ENCODE results near the gene S1PR4. TPM values are rescaled to one million over a fixed set of nuclear protein-coding genes. Genes with fewer than 3 reads are reported as not detected.
A peak's percentile ranks its signal among the peaks of the same experiment; 100 is the strongest.

S1PR4 gene
- total and polyA plus RNA-seq, 9 of the 15 experiments (the other 6 are each of a cell fraction or from before 2014, with no cell fraction given), result 0.27 TPM; not detected in 8

- peak in 1 of 2 experiments; percentile 63 for TF ChIP-seq NCOA2 (IDR thresholded peaks at IDR 0.05; ENCODE audit: partially characterized antibody in 2 of 2)
- peak; percentile 79 for TF ChIP-seq GABPB1 (CRISPR knock-in tag; IDR thresholded peaks at IDR 0.05)
- peak; percentile 23 for TF ChIP-seq DMBX1 (CRISPR knock-in tag; IDR thresholded peaks at IDR 0.05; ENCODE audit: borderline replicate concordance)
- peak; percentile 68 to 83; a peak in 3 of 4 replicates for TF ChIP-seq HDAC1 (IDR thresholded peaks at IDR 0.05)
- TF ChIP-seq CREM (IDR thresholded peaks at IDR 0.05; ENCODE audit: low read depth), result peak; percentile 97
- TF ChIP-seq HDAC6 (IDR thresholded peaks at IDR 0.05; ENCODE audit: low read depth, low read length), result no peak
- TF ChIP-seq, protein P1, sequence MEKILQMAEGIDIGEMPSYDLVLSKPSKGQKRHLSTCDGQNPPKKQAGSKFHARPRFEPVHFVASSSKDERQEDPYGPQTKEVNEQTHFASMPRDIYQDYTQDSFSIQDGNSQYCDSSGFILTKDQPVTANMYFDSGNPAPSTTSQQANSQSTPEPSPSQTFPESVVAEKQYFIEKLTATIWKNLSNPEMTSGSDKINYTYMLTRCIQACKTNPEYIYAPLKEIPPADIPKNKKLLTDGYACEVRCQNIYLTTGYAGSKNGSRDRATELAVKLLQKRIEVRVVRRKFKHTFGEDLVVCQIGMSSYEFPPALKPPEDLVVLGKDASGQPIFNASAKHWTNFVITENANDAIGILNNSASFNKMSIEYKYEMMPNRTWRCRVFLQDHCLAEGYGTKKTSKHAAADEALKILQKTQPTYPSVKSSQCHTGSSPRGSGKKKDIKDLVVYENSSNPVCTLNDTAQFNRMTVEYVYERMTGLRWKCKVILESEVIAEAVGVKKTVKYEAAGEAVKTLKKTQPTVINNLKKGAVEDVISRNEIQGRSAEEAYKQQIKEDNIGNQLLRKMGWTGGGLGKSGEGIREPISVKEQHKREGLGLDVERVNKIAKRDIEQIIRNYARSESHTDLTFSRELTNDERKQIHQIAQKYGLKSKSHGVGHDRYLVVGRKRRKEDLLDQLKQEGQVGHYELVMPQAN (IDR thresholded peaks at IDR 0.05; ENCODE audit: borderline replicate concordance), result peak; percentile 43; the same call in 1 of the 2 replicates
- no peak for TF ChIP-seq HINFP (tag; conservative IDR thresholded peaks at IDR 0.05; ENCODE audit: low read depth)
- peak; percentile 88 for TF ChIP-seq NBN (IDR thresholded peaks at IDR 0.05; ENCODE audit: low read depth)
- TF ChIP-seq, protein P2, sequence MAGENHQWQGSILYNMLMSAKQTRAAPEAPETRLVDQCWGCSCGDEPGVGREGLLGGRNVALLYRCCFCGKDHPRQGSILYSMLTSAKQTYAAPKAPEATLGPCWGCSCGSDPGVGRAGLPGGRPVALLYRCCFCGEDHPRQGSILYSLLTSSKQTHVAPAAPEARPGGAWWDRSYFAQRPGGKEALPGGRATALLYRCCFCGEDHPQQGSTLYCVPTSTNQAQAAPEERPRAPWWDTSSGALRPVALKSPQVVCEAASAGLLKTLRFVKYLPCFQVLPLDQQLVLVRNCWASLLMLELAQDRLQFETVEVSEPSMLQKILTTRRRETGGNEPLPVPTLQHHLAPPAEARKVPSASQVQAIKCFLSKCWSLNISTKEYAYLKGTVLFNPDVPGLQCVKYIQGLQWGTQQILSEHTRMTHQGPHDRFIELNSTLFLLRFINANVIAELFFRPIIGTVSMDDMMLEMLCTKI (IDR thresholded peaks at IDR 0.05; ENCODE audit: partially characterized antibody), result no peak
- TF ChIP-seq, protein P3, sequence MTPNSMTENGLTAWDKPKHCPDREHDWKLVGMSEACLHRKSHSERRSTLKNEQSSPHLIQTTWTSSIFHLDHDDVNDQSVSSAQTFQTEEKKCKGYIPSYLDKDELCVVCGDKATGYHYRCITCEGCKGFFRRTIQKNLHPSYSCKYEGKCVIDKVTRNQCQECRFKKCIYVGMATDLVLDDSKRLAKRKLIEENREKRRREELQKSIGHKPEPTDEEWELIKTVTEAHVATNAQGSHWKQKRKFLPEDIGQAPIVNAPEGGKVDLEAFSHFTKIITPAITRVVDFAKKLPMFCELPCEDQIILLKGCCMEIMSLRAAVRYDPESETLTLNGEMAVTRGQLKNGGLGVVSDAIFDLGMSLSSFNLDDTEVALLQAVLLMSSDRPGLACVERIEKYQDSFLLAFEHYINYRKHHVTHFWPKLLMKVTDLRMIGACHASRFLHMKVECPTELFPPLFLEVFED (CRISPR knock-in tag; conservative IDR thresholded peaks at IDR 0.05), result peak; percentile 64; the same call in 1 of the 2 replicates
- peak; percentile 94 for TF ChIP-seq MTA3 (IDR thresholded peaks at IDR 0.05; ENCODE audit: borderline replicate concordance)
- TF ChIP-seq ELK3 (CRISPR knock-in tag; IDR thresholded peaks at IDR 0.05), result no peak
- TF ChIP-seq, protein P4, sequence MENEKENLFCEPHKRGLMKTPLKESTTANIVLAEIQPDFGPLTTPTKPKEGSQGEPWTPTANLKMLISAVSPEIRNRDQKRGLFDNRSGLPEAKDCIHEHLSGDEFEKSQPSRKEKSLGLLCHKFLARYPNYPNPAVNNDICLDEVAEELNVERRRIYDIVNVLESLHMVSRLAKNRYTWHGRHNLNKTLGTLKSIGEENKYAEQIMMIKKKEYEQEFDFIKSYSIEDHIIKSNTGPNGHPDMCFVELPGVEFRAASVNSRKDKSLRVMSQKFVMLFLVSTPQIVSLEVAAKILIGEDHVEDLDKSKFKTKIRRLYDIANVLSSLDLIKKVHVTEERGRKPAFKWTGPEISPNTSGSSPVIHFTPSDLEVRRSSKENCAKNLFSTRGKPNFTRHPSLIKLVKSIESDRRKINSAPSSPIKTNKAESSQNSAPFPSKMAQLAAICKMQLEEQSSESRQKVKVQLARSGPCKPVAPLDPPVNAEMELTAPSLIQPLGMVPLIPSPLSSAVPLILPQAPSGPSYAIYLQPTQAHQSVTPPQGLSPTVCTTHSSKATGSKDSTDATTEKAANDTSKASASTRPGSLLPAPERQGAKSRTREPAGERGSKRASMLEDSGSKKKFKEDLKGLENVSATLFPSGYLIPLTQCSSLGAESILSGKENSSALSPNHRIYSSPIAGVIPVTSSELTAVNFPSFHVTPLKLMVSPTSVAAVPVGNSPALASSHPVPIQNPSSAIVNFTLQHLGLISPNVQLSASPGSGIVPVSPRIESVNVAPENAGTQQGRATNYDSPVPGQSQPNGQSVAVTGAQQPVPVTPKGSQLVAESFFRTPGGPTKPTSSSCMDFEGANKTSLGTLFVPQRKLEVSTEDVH (IDR thresholded peaks at IDR 0.05; ENCODE audit: low read depth, partially characterized antibody), result peak; percentile 54
- TF ChIP-seq TCF3 (CRISPR knock-in tag; IDR thresholded peaks at IDR 0.05), result peak; percentile 72
- TF ChIP-seq JUNB (CRISPR knock-in tag; conservative IDR thresholded peaks at IDR 0.05), result no peak
Measured at GRCh38 chr19:3154957-3155736, 23.4 kb upstream of the S1PR4 start (continued).

All from K562 (cell line).